Caco-2 (cell line): ENCODE data around the gene ST8SIA6. TPM values are rescaled to one million over a fixed set of nuclear protein-coding genes. Genes with fewer than 3 reads are reported as not detected.

Experiments
- BruUV-seq: library from RNA; stranded (reverse); fragments of 400-500 nt; replicated peaks from 2 replicates; lab custom pipeline; 2021; lab: Mats Ljungman, UMichigan
- CTCF ChIA-PET: fragments of 300-600 bp; sonication (Branson Sonifier 250); formaldehyde crosslinking; loops from one replicate; lab custom pipeline; 2022; ENCODE audit warnings: antibody characterized with exemption; lab: Charles Lee
- POLR2A ChIA-PET: fragments of 300-600 bp; sonication (Branson Sonifier 250); formaldehyde crosslinking; loops from one replicate; lab custom pipeline; 2022; ENCODE audit warnings: antibody characterized with exemption; lab: Charles Lee
- DNase-seq, 2 experiments: peaks; one replicate each; pipeline versions ENCODE4 v3.0.0 to v3.0.0-alpha.2; 2020 to 2022
- H3K27me3 ChIP-seq: replicated peaks from 2 replicates; pipeline ENCODE4 v1.6.0; 2011; ENCODE audit warnings: low read length; ENCODE audit not compliant: control insufficient read depth, insufficient read depth
- H3K36me3 ChIP-seq: 2 replicates; pipeline ENCODE4 v1.5.1; 2011; ENCODE audit warnings: low read length; ENCODE audit not compliant: control insufficient read depth, insufficient read depth
- H3K4me1 ChIP-seq: fragments of 250-450 bp; sonication (Bioruptor Pico); 2 replicates; pipeline ENCODE4 v1.5.1; 2020; ENCODE audit warnings: mild to moderate bottlenecking
- H3K4me3 ChIP-seq: 2 replicates; pipeline ENCODE4 v1.5.1; 2011; ENCODE audit warnings: low read depth, mild to moderate bottlenecking, control low read depth, low read length
- H3K9me3 ChIP-seq: fragments of 250-450 bp; sonication (Bioruptor Pico); 2 replicates; pipeline ENCODE4 v1.5.1; 2020; ENCODE audit warnings: mild to moderate bottlenecking, moderate library complexity
- H3K27ac Mint-ChIP-seq: one replicate; pipeline ENCODE4 v1.8.0; 2022; ENCODE audit warnings: mixed read lengths; ENCODE audit not compliant: unreplicated experiment
- H3K27me3 Mint-ChIP-seq: one replicate; pipeline ENCODE4 v1.8.0; 2022; ENCODE audit warnings: mixed read lengths; ENCODE audit not compliant: insufficient read depth, unreplicated experiment
- H3K36me3 Mint-ChIP-seq: one replicate; pipeline ENCODE4 v1.8.0; 2022; ENCODE audit warnings: mild to moderate bottlenecking, mixed read lengths; ENCODE audit not compliant: insufficient read depth, unreplicated experiment
- H3K4me1 Mint-ChIP-seq: one replicate; pipeline ENCODE4 v1.8.0; 2022; ENCODE audit warnings: low read depth, mixed read lengths; ENCODE audit not compliant: unreplicated experiment
- H3K4me3 Mint-ChIP-seq: one replicate; pipeline ENCODE4 v1.8.0; 2022; ENCODE audit warnings: mild to moderate bottlenecking, moderate library complexity, mixed read lengths; ENCODE audit not compliant: unreplicated experiment
- H3K9me3 Mint-ChIP-seq: one replicate; pipeline ENCODE4 v1.8.0; 2022; ENCODE audit warnings: mixed read lengths; ENCODE audit not compliant: unreplicated experiment
- intact Hi-C: fragments of 100-400 bp; cut with micrococcal nuclease; formaldehyde crosslinking; loops from one replicate; pipeline ENCODE4 v1.10.0; 2022; ENCODE audit not compliant: unreplicated experiment
- total RNA-seq: library from RNA; stranded (reverse); gene quantifications from 2 replicates; pipeline ENCODE4 v1.2.3, GENCODE V29; 2022
- TF ChIP-seq, protein P1 (sequence below), 2 experiments: fragments of 200-600 bp in 1 of 2; IDR thresholded peaks; 1 replicate in 1 of 2; 2 replicates in 1 of 2; pipeline versions ENCODE4 v1.5.1 to v1.8.0; 2011 to 2022; ENCODE audit warnings: antibody characterized with exemption in 1 of 2, control low read depth in 1 of 2, inconsistent platforms in 1 of 2, low read depth in 1 of 2, low read length in 1 of 2, mild to moderate bottlenecking in 1 of 2, moderate library complexity in 1 of 2; ENCODE audit not compliant: insufficient read depth in 1 of 2, severe bottlenecking in 1 of 2, unreplicated experiment in 1 of 2

The ST8SIA6 gene
- total RNA-seq, 1 experiment from 2014 or later = 0.16 TPM

DNA sequence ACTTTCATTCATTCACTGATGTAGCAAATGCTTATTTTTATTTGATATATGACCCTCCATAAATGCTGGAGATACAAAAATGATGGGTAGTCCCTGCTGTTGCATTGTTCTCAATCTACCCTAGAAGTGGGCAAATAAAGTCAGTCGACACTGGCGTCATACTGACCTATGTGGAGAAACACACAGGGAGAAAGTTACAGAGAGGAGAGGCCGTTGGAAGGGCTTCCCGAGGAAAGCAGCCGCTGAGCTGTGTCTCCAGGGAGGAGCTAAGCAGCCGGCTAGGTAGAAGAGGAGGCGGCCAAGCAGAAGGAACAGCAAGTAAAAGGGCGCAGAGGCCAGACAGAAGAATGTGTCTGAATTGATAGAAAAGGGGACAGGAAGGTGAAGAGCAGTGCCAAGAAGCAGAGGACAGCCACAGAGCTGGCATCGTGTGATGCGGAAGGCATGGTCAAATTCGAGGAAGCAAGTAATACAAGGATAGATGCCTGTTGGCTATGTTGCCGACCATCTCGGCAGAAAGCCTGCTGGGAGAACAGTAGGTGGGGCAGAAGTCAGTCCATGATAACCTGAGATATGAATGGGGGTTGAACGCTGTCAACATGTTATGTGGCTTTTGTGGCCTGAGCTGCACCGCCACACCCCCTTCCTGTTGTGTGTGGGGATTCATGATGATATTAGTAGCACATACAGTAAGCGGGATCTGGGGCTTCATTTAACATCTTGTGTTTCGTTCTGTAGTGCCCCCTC is 25.9 kb downstream of the ST8SIA6 start:
- BruUV-seq = no TSS peak
- no peak for DNase-seq
- Mint-ChIP-seq H3K36me3 (no peaks in the 10 kb centered on the region), H3K9me3 (no peaks in the 10 kb centered on the region), H3K4me3 (no peak overlapping the region), H3K27ac (no peak overlapping the region), H3K4me1 (peaks cover 16% of the 10 kb centered on the region), H3K27me3 (peaks cover 8% of the 10 kb centered on the region)
- TF ChIP-seq, protein P1, sequence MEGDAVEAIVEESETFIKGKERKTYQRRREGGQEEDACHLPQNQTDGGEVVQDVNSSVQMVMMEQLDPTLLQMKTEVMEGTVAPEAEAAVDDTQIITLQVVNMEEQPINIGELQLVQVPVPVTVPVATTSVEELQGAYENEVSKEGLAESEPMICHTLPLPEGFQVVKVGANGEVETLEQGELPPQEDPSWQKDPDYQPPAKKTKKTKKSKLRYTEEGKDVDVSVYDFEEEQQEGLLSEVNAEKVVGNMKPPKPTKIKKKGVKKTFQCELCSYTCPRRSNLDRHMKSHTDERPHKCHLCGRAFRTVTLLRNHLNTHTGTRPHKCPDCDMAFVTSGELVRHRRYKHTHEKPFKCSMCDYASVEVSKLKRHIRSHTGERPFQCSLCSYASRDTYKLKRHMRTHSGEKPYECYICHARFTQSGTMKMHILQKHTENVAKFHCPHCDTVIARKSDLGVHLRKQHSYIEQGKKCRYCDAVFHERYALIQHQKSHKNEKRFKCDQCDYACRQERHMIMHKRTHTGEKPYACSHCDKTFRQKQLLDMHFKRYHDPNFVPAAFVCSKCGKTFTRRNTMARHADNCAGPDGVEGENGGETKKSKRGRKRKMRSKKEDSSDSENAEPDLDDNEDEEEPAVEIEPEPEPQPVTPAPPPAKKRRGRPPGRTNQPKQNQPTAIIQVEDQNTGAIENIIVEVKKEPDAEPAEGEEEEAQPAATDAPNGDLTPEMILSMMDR (IDR thresholded peaks at IDR 0.05; ENCODE audit: insufficient read depth in 1 of 2, low read depth in 1 of 2, low read length in 1 of 2, severe bottlenecking in 1 of 2, unreplicated experiment in 1 of 2) = no peak
- peaks cover 2% of the 10 kb centered on the region; the same call in 1 of the 2 replicates for H3K4me1 ChIP-seq
- CTCF ChIA-PET = no interaction called here
- intact Hi-C loops = no loop called here
- POLR2A ChIA-PET = no interaction called here
- no peak overlapping the region for H3K4me3 ChIP-seq
- no peaks in the 10 kb centered on the region for H3K36me3 ChIP-seq
- H3K27me3 ChIP-seq = no peaks in the 10 kb centered on the region; the same call in 1 of the 2 replicates
- no peaks in the 10 kb centered on the region for H3K9me3 ChIP-seq

DNA sequence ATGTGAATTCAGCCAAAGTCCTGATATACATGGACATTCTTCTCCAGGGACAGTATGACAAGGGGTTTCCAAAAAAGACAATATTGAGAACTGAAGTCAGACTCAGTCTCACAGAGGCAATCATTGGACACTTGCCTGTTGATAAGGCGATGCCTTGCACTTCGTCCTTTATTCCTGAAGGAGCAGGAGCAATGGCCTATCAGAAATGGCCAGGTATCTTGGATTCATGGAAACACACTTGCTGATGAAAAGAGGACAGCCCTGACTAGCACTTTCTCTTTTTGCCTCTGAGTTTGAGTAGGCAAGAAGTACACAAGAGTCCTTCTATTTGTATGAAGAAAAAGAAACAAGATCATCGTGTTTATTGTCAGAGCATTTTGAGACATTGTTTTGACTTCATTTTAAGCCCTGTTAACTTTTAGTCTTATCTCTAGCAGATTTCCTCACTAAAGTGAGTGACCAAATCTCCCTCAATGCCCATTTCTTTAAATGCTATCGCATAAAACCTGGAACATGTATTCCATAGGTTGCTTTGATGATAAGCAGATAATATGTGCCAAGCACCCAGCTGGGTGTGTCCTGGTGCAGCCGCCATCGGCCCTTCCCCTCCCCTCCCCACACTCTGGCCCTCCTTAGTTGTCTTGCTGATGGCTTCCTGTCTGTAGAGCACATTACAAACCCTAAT is 26.6 kb downstream of the ST8SIA6 start:
- no TSS peak for BruUV-seq
- ChIA-PET POLR2A (no interaction called here), CTCF (no interaction called here)
- Mint-ChIP-seq H3K27ac (no peak overlapping the region), H3K4me3 (no peak overlapping the region), H3K4me1 (peaks cover 20% of the 10 kb centered on the region), H3K9me3 (no peaks in the 10 kb centered on the region), H3K36me3 (no peaks in the 10 kb centered on the region), H3K27me3 (peaks cover 8% of the 10 kb centered on the region)
- TF ChIP-seq, protein P1 (IDR thresholded peaks at IDR 0.05; ENCODE audit: insufficient read depth in 1 of 2, low read depth in 1 of 2, low read length in 1 of 2, severe bottlenecking in 1 of 2, unreplicated experiment in 1 of 2) = no peak
- Histone ChIP-seq H3K9me3 (no peaks in the 10 kb centered on the region), H3K36me3 (no peaks in the 10 kb centered on the region), H3K27me3 (no peaks in the 10 kb centered on the region; the same call in 1 of the 2 replicates), H3K4me1 (peaks cover 3% of the 10 kb centered on the region; the same call in 1 of the 2 replicates), H3K4me3 (no peak overlapping the region)
- DNase-seq = no peak
- intact Hi-C loops = no loop called here

DNA sequence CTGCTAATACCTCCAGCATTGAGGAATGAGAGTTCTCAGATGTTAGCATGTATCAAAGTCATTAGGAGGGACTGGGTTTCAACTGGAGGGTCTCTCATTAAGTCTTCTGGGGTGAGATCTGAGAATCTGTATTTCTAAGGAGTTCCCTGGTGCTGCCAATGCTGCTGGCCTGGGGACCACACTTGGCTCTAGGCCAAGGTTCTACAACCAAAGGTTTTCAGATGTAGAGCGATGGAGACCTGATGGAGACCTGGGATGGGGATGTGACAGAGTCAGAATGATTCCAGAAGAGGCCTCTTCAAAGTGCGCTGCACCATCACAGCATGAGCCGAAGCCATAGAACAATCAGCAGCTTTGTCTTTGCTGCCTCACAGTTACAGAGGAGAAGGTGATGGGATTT is 27.2 kb downstream of the ST8SIA6 start:
- Mint-ChIP-seq H3K4me3 (no peak overlapping the region), H3K27me3 (peaks cover 8% of the 10 kb centered on the region), H3K27ac (no peak overlapping the region), H3K9me3 (no peaks in the 10 kb centered on the region), H3K36me3 (no peaks in the 10 kb centered on the region), H3K4me1 (peaks cover 20% of the 10 kb centered on the region)
- intact Hi-C loops = no loop called here
- peaks cover 3% of the 10 kb centered on the region; the same call in 1 of the 2 replicates for H3K4me1 ChIP-seq
- BruUV-seq = no TSS peak
- ChIA-PET CTCF (no interaction called here), POLR2A (no interaction called here)
- DNase-seq = no peak
- TF ChIP-seq, protein P1 (IDR thresholded peaks at IDR 0.05; ENCODE audit: insufficient read depth in 1 of 2, low read depth in 1 of 2, low read length in 1 of 2, severe bottlenecking in 1 of 2, unreplicated experiment in 1 of 2) = no peak
- no peaks in the 10 kb centered on the region for H3K9me3 ChIP-seq
- H3K4me3 ChIP-seq = no peak overlapping the region
- H3K36me3 ChIP-seq = no peaks in the 10 kb centered on the region
- no peaks in the 10 kb centered on the region; the same call in 1 of the 2 replicates for H3K27me3 ChIP-seq
